ENCODE measurements around the gene ITGAD. TPM values are rescaled to one million over a fixed set of nuclear protein-coding genes. Genes with fewer than 3 reads are reported as not detected.

ITGAD gene
- total RNA-seq, 1 experiment from 2014 or later = not detected

GRCh38 chr16:31473264-31473984 is 80.3 kb downstream of the ITGAD start:
- H2BK120ac ChIP-seq (ENCODE audit: low read depth, low read length, poor library complexity, severe bottlenecking) = no peak overlapping the region
- H3K4me2 ChIP-seq (ENCODE audit: insufficient read depth, insufficient read length, low read length) = no peak overlapping the region
- no peak overlapping the region for H4K8ac ChIP-seq (replicated peaks; ENCODE audit: insufficient read length, low read depth, low read length)
- no peaks in the 10 kb centered on the region for H4K20me1 ChIP-seq (ENCODE audit: control insufficient read depth, insufficient read depth, insufficient read length)
- no peak overlapping the region for H2BK5ac ChIP-seq (ENCODE audit: insufficient read length, low read length)
- H2BK15ac ChIP-seq (ENCODE audit: low read depth, low read length) = no peak overlapping the region
- no peaks in the 10 kb centered on the region for H3K79me2 ChIP-seq (ENCODE audit: insufficient read depth, low read length)
- H4K91ac ChIP-seq (ENCODE audit: insufficient read length, low read depth, low read length) = no peak overlapping the region
- H3K14ac ChIP-seq (ENCODE audit: insufficient read depth, low read length) = no peak overlapping the region
- Mint-ChIP-seq H3K27me3 (ENCODE audit: low read depth) (peaks cover 50% of the 10 kb centered on the region), H3K4me3 (peak overlapping the region; percentile 80 to 89), H3K9me3 (no peaks in the 10 kb centered on the region; a peak in 1 of 5 replicates), H3K4me1 (peaks cover 21 to 26% of the 10 kb centered on the region in 2 experiments), H3K27ac (no peak overlapping the region), H3K36me3 (ENCODE audit: insufficient read depth in 1 of 3, low read depth in 3 of 3) (peaks cover 0 to 14% (median 1%) of the 10 kb centered on the region in 3 experiments; a peak in 3 of 7 replicates)
- H3K4me1 ChIP-seq (ENCODE audit: insufficient read depth, low read length) = peaks cover 3% of the 10 kb centered on the region; the same call in 1 of the 2 replicates
- H3K9ac ChIP-seq (ENCODE audit: extremely low read depth, insufficient read length, low read length) = no peak overlapping the region
- no peak for DNase-seq
- no peak overlapping the region for H2BK12ac ChIP-seq (ENCODE audit: insufficient read length, low read depth, low read length)
- no peak overlapping the region for H2AK5ac ChIP-seq (ENCODE audit: insufficient read length, low read length)
- H3K4ac ChIP-seq (ENCODE audit: low read depth, low read length) = no peak overlapping the region
- no peak overlapping the region for H3K18ac ChIP-seq (ENCODE audit: insufficient read length, low read depth, low read length)
- H4K5ac ChIP-seq (ENCODE audit: insufficient read length, low read depth, low read length) = no peak overlapping the region
- H3T11ph ChIP-seq (ENCODE audit: low read length) = no peak overlapping the region
- H3K27ac ChIP-seq (ENCODE audit: insufficient read length, low read depth, low read length) = no peak overlapping the region
- no peaks in the 10 kb centered on the region for H3K79me1 ChIP-seq (ENCODE audit: insufficient read depth, low read depth, low read length, poor library complexity, severe bottlenecking)
- no CpG with 5 or more reads among the region's 17 CpGs for WGBS (ENCODE audit: extremely low coverage, insufficient read length, low lambda C conversion rate)
- no peak overlapping the region for H3K23ac ChIP-seq (ENCODE audit: insufficient read length, low read depth, low read length)
- no peak overlapping the region for H2AFZ ChIP-seq (ENCODE audit: low read length)
- TF ChIP-seq, protein P1, sequence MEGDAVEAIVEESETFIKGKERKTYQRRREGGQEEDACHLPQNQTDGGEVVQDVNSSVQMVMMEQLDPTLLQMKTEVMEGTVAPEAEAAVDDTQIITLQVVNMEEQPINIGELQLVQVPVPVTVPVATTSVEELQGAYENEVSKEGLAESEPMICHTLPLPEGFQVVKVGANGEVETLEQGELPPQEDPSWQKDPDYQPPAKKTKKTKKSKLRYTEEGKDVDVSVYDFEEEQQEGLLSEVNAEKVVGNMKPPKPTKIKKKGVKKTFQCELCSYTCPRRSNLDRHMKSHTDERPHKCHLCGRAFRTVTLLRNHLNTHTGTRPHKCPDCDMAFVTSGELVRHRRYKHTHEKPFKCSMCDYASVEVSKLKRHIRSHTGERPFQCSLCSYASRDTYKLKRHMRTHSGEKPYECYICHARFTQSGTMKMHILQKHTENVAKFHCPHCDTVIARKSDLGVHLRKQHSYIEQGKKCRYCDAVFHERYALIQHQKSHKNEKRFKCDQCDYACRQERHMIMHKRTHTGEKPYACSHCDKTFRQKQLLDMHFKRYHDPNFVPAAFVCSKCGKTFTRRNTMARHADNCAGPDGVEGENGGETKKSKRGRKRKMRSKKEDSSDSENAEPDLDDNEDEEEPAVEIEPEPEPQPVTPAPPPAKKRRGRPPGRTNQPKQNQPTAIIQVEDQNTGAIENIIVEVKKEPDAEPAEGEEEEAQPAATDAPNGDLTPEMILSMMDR (conservative IDR thresholded peaks at IDR 0.05) = no peak
- no peaks in the 10 kb centered on the region for H3K9me3 ChIP-seq (ENCODE audit: control insufficient read depth, low read depth, low read length)
- H3K27me3 ChIP-seq (ENCODE audit: insufficient read depth, low read length) = no peaks in the 10 kb centered on the region; the same call in 1 of the 2 replicates
- H3K23me2 ChIP-seq (ENCODE audit: insufficient read length, low read depth, low read length, poor library complexity, severe bottlenecking) = peaks cover 22% of the 10 kb centered on the region
- H3K56ac ChIP-seq (ENCODE audit: insufficient read length, low read depth, low read length) = no peak overlapping the region
- no peak overlapping the region for H2BK20ac ChIP-seq (ENCODE audit: low read depth, low read length, poor library complexity, severe bottlenecking)

Measured in H9 (cell line).